Hippocampal formation (tissue), 2 donors: ENCODE data around the gene ZNF333.
"Not testable (repeated sequence)": the region's sequence is repeated elsewhere in the genome, so short reads cannot be mapped to it uniquely, and the experiment has no call there.

ENCODE experiments used
- DNase-seq, 2 donors: peaks; one replicate each; lab custom pipeline; 2025; lab: John Stamatoyannopoulos, UW

ZNF333 gene

GRCh38 chr19:14699641-14700040 is 9.8 kb downstream of the ZNF333 start:
- DNase-seq = no peak

- DNase-seq = no peak
Measured at GRCh38 chr19:14700711-14701375, 11.0 kb downstream of the ZNF333 start.

- DNase-seq = no peak
Measured at GRCh38 chr19:14703833-14704232, 14.0 kb downstream of the ZNF333 start.

GRCh38 chr19:14704450-14704849 is 14.6 kb downstream of the ZNF333 start:
- no peak for DNase-seq

- DNase-seq = no peak
Measured at GRCh38 chr19:14715841-14716240, 26.0 kb downstream of the ZNF333 start.

GRCh38 chr19:14718522-14719116 is 28.8 kb downstream of the ZNF333 start:
- no peak for DNase-seq

GRCh38 chr19:14719162-14719561 is 29.3 kb downstream of the ZNF333 start:
- no peak for DNase-seq

GRCh38 chr19:14722127-14722526 is 32.3 kb downstream of the ZNF333 start:
- no peak for DNase-seq

- DNase-seq = no peak
Measured at GRCh38 chr19:14728595-14728994, 38.7 kb downstream of the ZNF333 start.

GRCh38 chr19:14731200-14731599 is 41.4 kb downstream of the ZNF333 start:
- DNase-seq = no peak

GRCh38 chr19:14732510-14732909 is 42.7 kb downstream of the ZNF333 start:
- no peak for DNase-seq

- DNase-seq = no peak
Measured at GRCh38 chr19:14733574-14733973, 43.7 kb downstream of the ZNF333 start.

- DNase-seq = no peak
Measured at GRCh38 chr19:14735915-14736314, 46.1 kb downstream of the ZNF333 start.

GRCh38 chr19:14746886-14747285 is 57.0 kb downstream of the ZNF333 start:
- DNase-seq = no peak

- no peak for DNase-seq
Measured at GRCh38 chr19:14748601-14749000, 58.8 kb downstream of the ZNF333 start.

- DNase-seq = no peak
Measured at GRCh38 chr19:14758816-14759215, 69.0 kb downstream of the ZNF333 start.

- DNase-seq = no peak
Measured at GRCh38 chr19:14761607-14762006, 71.8 kb downstream of the ZNF333 start.

- DNase-seq = no peak
Measured at GRCh38 chr19:14762111-14762510, 72.3 kb downstream of the ZNF333 start.

GRCh38 chr19:14763497-14764145 is 73.8 kb downstream of the ZNF333 start:
- no peak for DNase-seq

GRCh38 chr19:14764401-14764800 is 74.6 kb downstream of the ZNF333 start:
- no peak for DNase-seq

- not testable (repeated sequence) for DNase-seq
Measured at GRCh38 chr19:14765403-14765802, 75.6 kb downstream of the ZNF333 start.

GRCh38 chr19:14765841-14766240 is 76.0 kb downstream of the ZNF333 start:
- DNase-seq = not testable (repeated sequence)

GRCh38 chr19:14767466-14767971 is 77.7 kb downstream of the ZNF333 start:
- DNase-seq = no peak
